HUES6 (cell line): Measurements from ENCODE around the gene PIEZO1.
"Not testable (repeated sequence)": the region's sequence is repeated elsewhere in the genome, so short reads cannot be mapped to it uniquely, and the experiment has no call there.

Experiments
- H3K27ac ChIP-seq: 2 replicates; pipeline ENCODE4 v1.7.0; 2013; ENCODE audit warnings: low read depth, mild to moderate bottlenecking, low read length, inconsistent platforms
- H3K27me3 ChIP-seq: 2 replicates; pipeline ENCODE4 v1.6.1; 2013; ENCODE audit warnings: low read length; ENCODE audit not compliant: control insufficient read depth, insufficient read depth
- H3K36me3 ChIP-seq: 2 replicates; pipeline ENCODE4 v1.6.1; 2013; ENCODE audit warnings: low read length; ENCODE audit not compliant: control insufficient read depth, insufficient read depth
- H3K4me1 ChIP-seq: 2 replicates; pipeline ENCODE4 v1.6.1; 2013; ENCODE audit warnings: low read length; ENCODE audit not compliant: control insufficient read depth, insufficient read depth
- H3K4me3 ChIP-seq: 2 replicates; pipeline ENCODE4 v1.5.1; 2013; ENCODE audit warnings: low read depth, low read length
- H3K9ac ChIP-seq: one replicate; pipeline ENCODE4 v1.6.1; 2013; ENCODE audit warnings: mild to moderate bottlenecking, low read length
- H3K9me3 ChIP-seq: 2 replicates; pipeline ENCODE4 v1.6.1; 2013; ENCODE audit warnings: low read depth, low read length; ENCODE audit not compliant: control insufficient read depth, insufficient read depth

The PIEZO1 gene

DNA sequence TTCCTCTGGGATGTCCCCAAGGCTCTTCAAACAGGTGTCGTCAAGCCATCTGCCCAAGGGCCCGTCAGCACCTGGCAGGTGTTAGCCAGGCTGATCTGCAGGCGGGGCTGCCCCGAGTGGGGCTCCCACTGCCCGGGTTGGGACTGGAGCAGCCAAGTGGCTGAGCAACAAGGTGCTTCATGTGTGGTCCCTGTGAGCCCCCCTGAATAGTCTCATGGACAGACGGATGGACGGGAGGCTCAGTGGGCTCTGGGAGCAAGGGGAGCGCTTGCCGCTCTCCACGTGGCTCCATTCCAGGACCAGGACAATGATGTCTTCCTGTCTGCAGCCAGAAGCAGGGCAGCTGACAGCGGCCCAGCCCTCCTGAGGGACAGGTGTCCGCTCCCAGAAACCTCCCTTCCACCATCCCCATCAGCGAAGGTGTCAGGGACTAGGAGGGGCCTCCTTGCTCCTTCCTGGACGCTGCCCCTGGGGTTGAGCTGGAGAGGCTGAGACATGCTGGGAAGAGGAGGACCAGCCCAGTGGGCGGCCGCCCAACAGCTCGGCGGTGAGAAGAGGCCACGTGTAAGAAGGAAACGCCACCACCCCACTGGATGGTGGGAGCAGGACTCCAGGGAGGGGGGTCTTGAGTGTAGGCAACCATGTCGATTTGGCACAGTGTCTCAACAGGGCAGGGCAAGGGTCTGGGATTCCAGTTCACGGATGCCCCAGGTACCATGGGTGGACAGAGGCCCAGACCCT is 108.3 kb downstream of the PIEZO1 start:
- H3K36me3 ChIP-seq = peaks cover 11% of the 10 kb centered on the region; the same call in 1 of the 2 replicates

DNA sequence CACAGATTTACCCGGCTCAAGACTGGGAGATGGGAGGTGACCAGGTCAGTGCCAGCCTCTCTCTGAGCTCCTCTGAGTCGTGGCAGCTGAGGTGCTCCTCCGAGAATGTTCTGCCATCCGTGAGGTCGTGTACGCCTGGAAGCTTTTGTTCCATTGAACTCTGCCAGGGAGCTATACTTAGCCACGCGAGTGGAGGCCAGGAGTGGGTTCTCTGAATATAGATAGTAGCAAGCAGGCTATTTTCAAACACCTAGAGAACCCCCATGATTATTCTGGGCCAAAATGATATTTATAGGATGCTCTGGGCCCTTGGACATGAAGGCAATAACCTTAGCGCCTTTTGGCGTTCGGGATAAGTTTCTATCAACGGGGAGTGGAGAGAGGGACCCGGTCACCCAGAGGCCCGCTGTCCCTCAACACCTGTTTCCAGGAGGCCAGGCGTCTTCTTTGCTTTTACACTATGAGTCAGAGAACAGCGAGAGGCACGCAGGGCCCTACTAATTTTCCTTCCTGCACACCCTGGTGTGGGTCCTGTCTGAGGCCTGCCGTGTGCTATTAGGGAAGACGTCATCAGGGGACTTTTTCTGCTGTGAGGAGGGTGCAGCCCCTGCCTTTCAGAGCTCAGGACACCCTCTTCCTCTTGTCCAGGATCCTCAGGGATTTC is 111.2 kb downstream of the PIEZO1 start:
- Histone ChIP-seq H3K36me3 (peaks cover 11% of the 10 kb centered on the region; the same call in 1 of the 2 replicates), H3K4me3 (no peak overlapping the region), H3K27me3 (no peaks in the 10 kb centered on the region), H3K9me3 (no peaks in the 10 kb centered on the region), H3K4me1 (0 out of 2 replicates have a peak, but pooled peaks cover 4% of the 10 kb centered on the region), H3K9ac (no peak overlapping the region), H3K27ac (no peak overlapping the region)

More for the DNA sequence above, 108.3 kb downstream of the PIEZO1 start:
- no peaks in the 10 kb centered on the region; the same call in 1 of the 2 replicates for H3K27me3 ChIP-seq
- H3K27ac ChIP-seq = no peak overlapping the region
- no peaks in the 10 kb centered on the region for H3K9me3 ChIP-seq
- peaks cover 7% of the 10 kb centered on the region; the same call in 1 of the 2 replicates for H3K4me1 ChIP-seq
- no peak overlapping the region for H3K9ac ChIP-seq
- H3K4me3 ChIP-seq = no peak overlapping the region

- no peak overlapping the region for H3K4me3 ChIP-seq
- 0 out of 2 replicates have a peak, but pooled peaks cover 4% of the 10 kb centered on the region for H3K4me1 ChIP-seq
- H3K9ac ChIP-seq = no peak overlapping the region
- H3K27ac ChIP-seq = no peak overlapping the region
- no peaks in the 10 kb centered on the region for H3K27me3 ChIP-seq
- H3K9me3 ChIP-seq = no peaks in the 10 kb centered on the region
- peaks cover 11% of the 10 kb centered on the region; the same call in 1 of the 2 replicates for H3K36me3 ChIP-seq
Observed at GRCh38 chr16:88672776-88673175, 112.2 kb downstream of the PIEZO1 start.

DNA sequence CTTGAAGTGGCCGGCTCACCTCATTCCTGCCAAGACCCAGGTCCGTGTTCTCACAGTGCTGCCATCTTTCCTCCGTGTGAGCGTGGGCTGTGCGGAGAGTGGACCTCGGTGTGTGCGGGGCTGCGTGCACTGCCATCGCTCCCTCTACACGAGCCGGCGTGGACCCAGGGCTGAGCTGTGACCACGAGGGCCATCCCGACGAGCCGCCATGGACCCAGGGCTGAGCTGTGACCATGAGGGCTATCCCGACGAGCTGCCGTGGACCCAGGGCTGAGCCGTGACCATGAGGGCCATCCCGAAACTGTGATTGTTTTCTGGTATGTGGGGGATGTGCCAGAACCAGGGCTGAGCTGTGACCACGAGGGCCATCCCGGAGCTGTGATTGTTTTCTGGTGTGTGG is 113.2 kb downstream of the PIEZO1 start:
- Histone ChIP-seq H3K27ac (no peak overlapping the region), H3K27me3 (no peaks in the 10 kb centered on the region), H3K36me3 (peaks cover 11% of the 10 kb centered on the region; the same call in 1 of the 2 replicates), H3K4me1 (0 out of 2 replicates have a peak, but pooled peaks cover 4% of the 10 kb centered on the region), H3K4me3 (no peak overlapping the region), H3K9me3 (no peaks in the 10 kb centered on the region), H3K9ac (no peak overlapping the region)

- no peak overlapping the region for H3K4me3 ChIP-seq
- no peak overlapping the region for H3K9ac ChIP-seq
- H3K27ac ChIP-seq = no peak overlapping the region
- no peaks in the 10 kb centered on the region for H3K27me3 ChIP-seq
- no peaks in the 10 kb centered on the region for H3K9me3 ChIP-seq
- 0 out of 2 replicates have a peak, but pooled peaks cover 4% of the 10 kb centered on the region for H3K4me1 ChIP-seq
- H3K36me3 ChIP-seq = peaks cover 14% of the 10 kb centered on the region
Observed at GRCh38 chr16:88669980-88670379, 115.0 kb downstream of the PIEZO1 start.

DNA sequence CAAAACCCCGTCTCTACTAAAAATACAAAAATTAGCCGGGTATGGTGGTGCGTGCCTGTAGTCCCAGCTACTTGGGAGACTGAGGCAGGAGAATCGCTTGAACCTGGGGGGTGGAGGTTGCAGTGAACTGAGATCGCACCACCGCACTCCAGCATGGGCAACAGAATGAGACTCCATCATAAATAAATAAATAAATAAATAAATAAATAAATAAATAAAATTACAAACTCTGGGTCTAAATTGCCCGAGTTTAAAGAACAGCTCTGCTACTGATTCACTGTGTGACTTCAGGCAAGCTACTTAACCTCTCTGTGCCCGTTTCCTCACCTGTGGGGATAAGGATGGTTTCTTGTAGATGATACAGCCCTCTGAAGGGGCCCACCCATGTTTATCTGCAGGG is 115.5 kb downstream of the PIEZO1 start:
- H3K9ac ChIP-seq, H3K27me3 ChIP-seq, H3K4me1 ChIP-seq, H3K27ac ChIP-seq, H3K4me3 ChIP-seq, H3K9me3 ChIP-seq: not testable (repeated sequence)
- H3K36me3 ChIP-seq = peaks cover 15% of the 10 kb centered on the region

DNA sequence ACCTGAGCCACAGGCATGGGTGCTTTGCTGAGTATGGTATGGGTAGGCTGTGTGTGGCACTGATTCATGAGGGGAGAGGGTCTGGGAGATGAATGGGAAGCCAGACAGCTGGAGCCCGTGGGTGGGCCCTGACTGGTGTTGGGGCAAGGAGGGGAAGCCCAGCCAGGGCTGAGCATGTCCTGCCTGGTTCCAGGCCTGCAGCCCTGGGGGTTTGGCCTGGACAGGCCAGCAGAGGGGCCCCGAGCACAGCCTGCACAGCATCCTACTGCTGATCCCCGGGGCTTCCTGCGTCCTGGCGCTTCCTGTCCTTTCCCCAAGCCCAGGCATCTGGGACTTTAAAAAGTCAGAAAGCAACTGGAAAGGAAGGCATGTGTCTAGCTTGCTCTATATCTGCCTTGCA is 117.6 kb downstream of the PIEZO1 start:
- Histone ChIP-seq H3K27me3 (no peaks in the 10 kb centered on the region), H3K4me1 (0 out of 2 replicates have a peak, but pooled peaks cover 2% of the 10 kb centered on the region), H3K4me3 (no peak overlapping the region), H3K9ac (no peak overlapping the region), H3K27ac (no peak overlapping the region), H3K36me3 (peaks cover 7% of the 10 kb centered on the region), H3K9me3 (no peaks in the 10 kb centered on the region)

DNA sequence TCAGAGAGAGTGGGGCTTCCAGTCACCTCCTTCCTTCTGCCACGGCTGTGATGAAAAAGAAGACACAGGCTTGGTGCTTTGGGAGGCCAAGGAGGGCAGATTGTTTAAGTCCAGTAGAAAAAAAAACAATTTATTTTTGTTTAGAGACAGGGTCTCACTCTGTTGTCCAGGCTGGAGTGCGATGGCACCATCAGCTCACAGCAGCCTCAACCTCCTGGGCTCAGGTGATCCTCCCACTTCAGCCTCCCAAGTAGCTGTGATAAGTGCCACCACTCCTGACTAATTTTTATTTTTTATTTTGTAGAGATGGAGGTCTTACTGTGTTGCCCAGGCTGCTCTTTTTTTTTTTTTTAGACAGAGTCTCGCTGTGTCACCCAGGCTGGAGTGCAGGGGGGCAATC is 119.5 kb downstream of the PIEZO1 start:
- Histone ChIP-seq H3K4me3 (no peak overlapping the region), H3K4me1 (no peaks in the 10 kb centered on the region; the same call in 1 of the 2 replicates), H3K36me3 (peaks cover 7% of the 10 kb centered on the region), H3K9me3 (no peaks in the 10 kb centered on the region), H3K27ac (no peak overlapping the region), H3K27me3 (no peaks in the 10 kb centered on the region), H3K9ac (no peak overlapping the region)
